ENCODE measurements around the gene GOLGA7B.

- TF ChIP-seq POLR2AphosphoS5 (IDR thresholded peaks at IDR 0.05) (no peak), EP300 (IDR thresholded peaks at IDR 0.05; ENCODE audit: low read depth) (no peak), POLR2A (IDR thresholded peaks at IDR 0.05) (no peak)
These were observed 24.7 kb downstream of the GOLGA7B start for GRCh38 chr10:97874332-97874731.

All from transverse colon (tissue), 3 donors.